OCI-LY7 (cell line): ENCODE data around the gene TBKBP1. TPM values are rescaled to one million over a fixed set of nuclear protein-coding genes. Genes with fewer than 3 reads are reported as not detected.

Experiments used
- BruUV-seq: library from RNA; stranded (reverse); fragments of 400-500 nt; replicated peaks from 2 replicates; lab custom pipeline; 2021; lab: Mats Ljungman, UMichigan
- CTCF ChIA-PET: fragments of 300-600 bp; sonication (Branson Sonifier 250); formaldehyde crosslinking; loops from one replicate; lab custom pipeline; 2022; ENCODE audit warnings: antibody characterized with exemption; ENCODE audit not compliant: unreplicated experiment; lab: Charles Lee
- POLR2A ChIA-PET: fragments of 300-600 bp; sonication (Branson Sonifier 250); formaldehyde crosslinking; loops from one replicate; lab custom pipeline; 2022; ENCODE audit warnings: antibody characterized with exemption; lab: Charles Lee
- DNase-seq: peaks from one replicate; pipeline ENCODE4 v3.0.0-alpha.2; 2015; ENCODE audit warnings: low spot score
- H2AFZ ChIP-seq: fragments of 200-600 bp; sonication (generic), shearing (Covaris generic); 2 replicates; pipeline ENCODE4 v1.6.1; 2014; ENCODE audit warnings: mild to moderate bottlenecking, antibody characterized with exemption, low read length, moderate library complexity
- H3K27ac ChIP-seq: fragments of 200-600 bp; sonication (generic); 2 replicates; pipeline ENCODE4 v1.5.1; 2014; ENCODE audit warnings: mixed run types, low read depth, mild to moderate bottlenecking, moderate library complexity, low read length, inconsistent platforms; ENCODE audit not compliant: poor library complexity, severe bottlenecking
- H3K36me3 ChIP-seq: fragments of 200-600 bp; sonication (generic); 2 replicates; pipeline ENCODE4 v1.6.1; 2014; ENCODE audit warnings: mild to moderate bottlenecking, antibody characterized with exemption, low read length, moderate library complexity, mixed read lengths; ENCODE audit not compliant: insufficient read depth
- H3K4me1 ChIP-seq: fragments of 200-600 bp; sonication (generic); 2 replicates; pipeline ENCODE4 v1.5.1; 2014; ENCODE audit warnings: mild to moderate bottlenecking, low read length; ENCODE audit not compliant: insufficient read depth, poor library complexity, severe bottlenecking
- H3K4me2 ChIP-seq: fragments of 200-600 bp; sonication (generic); 2 replicates; pipeline ENCODE4 v1.6.1; 2014; ENCODE audit warnings: mild to moderate bottlenecking, low read length
- H3K4me3 ChIP-seq: fragments of 200-600 bp; sonication (generic); 2 replicates; pipeline ENCODE4 v1.5.1; 2014; ENCODE audit warnings: mild to moderate bottlenecking, low read depth, low read length; ENCODE audit not compliant: poor library complexity, severe bottlenecking
- H3K79me2 ChIP-seq: fragments of 200-600 bp; sonication (generic); 2 replicates; pipeline ENCODE4 v1.6.1; 2016; ENCODE audit warnings: low read depth, mild to moderate bottlenecking, low read length, moderate library complexity, mixed read lengths; ENCODE audit not compliant: insufficient read depth
- H3K9me2 ChIP-seq: fragments of 200-600 bp; sonication (generic); 2 replicates; pipeline ENCODE4 v1.6.1; 2016; ENCODE audit warnings: mild to moderate bottlenecking, low read length, mixed read lengths; ENCODE audit not compliant: insufficient read depth
- H3K9me3 ChIP-seq: fragments of 200-600 bp; sonication (generic); 2 replicates; pipeline ENCODE4 v1.6.1; 2014; ENCODE audit warnings: mild to moderate bottlenecking, mixed run types, low read length, mixed read lengths
- H4K20me1 ChIP-seq: fragments of 200-600 bp; sonication (generic); 2 replicates; pipeline ENCODE4 v1.6.1; 2014; ENCODE audit warnings: mild to moderate bottlenecking, antibody characterized with exemption, low read length, moderate library complexity, mixed read lengths; ENCODE audit not compliant: insufficient read depth
- CTCF ChIP-seq: fragments of 200-600 bp; sonication (generic); conservative IDR thresholded peaks from 2 replicates; pipeline ENCODE4 v1.5.1; 2014; ENCODE audit warnings: mild to moderate bottlenecking, antibody characterized with exemption, low read length, moderate library complexity, mixed read lengths
- EZH2phosphoT487 ChIP-seq: fragments of 200-600 bp; sonication (generic); IDR thresholded peaks from 2 replicates; pipeline ENCODE4 v1.6.1; 2018; ENCODE audit warnings: low read depth, borderline replicate concordance, mild to moderate bottlenecking, mixed run types, antibody characterized with exemption, low read length, moderate library complexity, mixed read lengths
- intact Hi-C: fragments of 100-400 bp; cut with micrococcal nuclease; formaldehyde crosslinking; loops from one replicate; pipeline ENCODE4 v1.10.0; 2022; ENCODE audit not compliant: unreplicated experiment
- total RNA-seq, 2 experiments: library from RNA; depleted of rRNA in 1 of 2; stranded (reverse); fragments of >200 nt in 1 of 2; shearing (Covaris generic) in 1 of 2; gene quantifications; 2 replicates each; pipeline ENCODE4 v1.2.3, GENCODE V29; 2014 to 2022

Gene TBKBP1
- total RNA-seq, 2 experiments from 2014 or later: 8.3 to 16.0 TPM

- intact Hi-C loops: no loop called here
- Histone ChIP-seq H3K79me2 (peaks cover 5% of the 10 kb centered on the region; the same call in 1 of the 2 replicates), H3K27ac (peak overlapping the region; percentile 73), H3K4me2 (peak overlapping the region; percentile 79), H2AFZ (no peak overlapping the region), H3K9me2 (no peaks in the 10 kb centered on the region), H4K20me1 (no peaks in the 10 kb centered on the region), H3K36me3 (peaks cover 4% of the 10 kb centered on the region; the same call in 1 of the 2 replicates), H3K4me3 (peak overlapping the region; percentile 72), H3K9me3 (no peaks in the 10 kb centered on the region), H3K4me1 (peaks cover 31% of the 10 kb centered on the region)
- TF ChIP-seq EZH2phosphoT487 (no peak), CTCF (no peak)
- ChIA-PET POLR2A (interaction anchor here (0.5 to 1.4 kb wide), 8 partner anchors 8 to 170 kb away, joined by 3 to 8 read pairs (median 4); partner anchors contain the start of genes KPNB1 and OSBPL7), CTCF (interaction anchor here (0.6 to 1.0 kb wide), 2 partner anchors 29 to 402 kb away, joined by 3 read pairs; no protein-coding TSS in a partner anchor)
- BruUV-seq: no TSS peak
- no peak for DNase-seq
These were observed 1.6 kb upstream of the TBKBP1 start for GRCh38 chr17:47692137-47692894.

GRCh38 chr17:47692895-47693730 lies 848 bp upstream of the TBKBP1 start:
- ChIA-PET CTCF (interaction anchor here (0.6 to 1.0 kb wide), 2 partner anchors 29 to 402 kb away, joined by 3 read pairs; no protein-coding TSS in a partner anchor), POLR2A (interaction anchor here (0.5 to 3.0 kb wide), 10 partner anchors 9 to 191 kb away, joined by 3 to 15 read pairs (median 4); partner anchors contain the start of genes KPNB1 and OSBPL7)
- BruUV-seq: TSS peak; percentile 97
- Histone ChIP-seq H2AFZ (peak overlapping the region; percentile 9; the same call in 1 of the 2 replicates), H3K9me3 (no peaks in the 10 kb centered on the region), H3K79me2 (peaks cover 5% of the 10 kb centered on the region; the same call in 1 of the 2 replicates), H3K4me3 (peak overlapping the region; percentile 72), H3K27ac (peak overlapping the region; percentile 73), H3K4me2 (peak overlapping the region; percentile 79), H3K4me1 (peaks cover 31% of the 10 kb centered on the region), H3K36me3 (no peaks in the 10 kb centered on the region), H3K9me2 (no peaks in the 10 kb centered on the region), H4K20me1 (no peaks in the 10 kb centered on the region)
- DNase-seq: peak; percentile 45
- intact Hi-C loops: no loop called here
- TF ChIP-seq EZH2phosphoT487 (no peak), CTCF (no peak; the same call in 1 of the 2 replicates)
